Astrocyte (in vitro differentiated cells and primary cell): ENCODE results near the gene MYO5B.

Experiments
- CTCF ChIP-seq: IDR thresholded peaks from 2 replicates; pipeline ENCODE4 v1.5.1; 2011; ENCODE audit warnings: low read depth, mild to moderate bottlenecking, inconsistent platforms, low read length, moderate library complexity; ENCODE audit not compliant: insufficient read depth
- EZH2 ChIP-seq: IDR thresholded peaks from 2 replicates; pipeline ENCODE4 v1.6.1; 2012; ENCODE audit warnings: mild to moderate bottlenecking, low read length, inconsistent platforms; ENCODE audit not compliant: insufficient read depth

- no peak for TF ChIP-seq CTCF
- no peak for TF ChIP-seq EZH2
These were observed 383.6 kb downstream of the MYO5B start for GRCh38 chr18:49811151-49811938.
